ENCODE data around the gene RDH5.

RDH5 gene

DNA sequence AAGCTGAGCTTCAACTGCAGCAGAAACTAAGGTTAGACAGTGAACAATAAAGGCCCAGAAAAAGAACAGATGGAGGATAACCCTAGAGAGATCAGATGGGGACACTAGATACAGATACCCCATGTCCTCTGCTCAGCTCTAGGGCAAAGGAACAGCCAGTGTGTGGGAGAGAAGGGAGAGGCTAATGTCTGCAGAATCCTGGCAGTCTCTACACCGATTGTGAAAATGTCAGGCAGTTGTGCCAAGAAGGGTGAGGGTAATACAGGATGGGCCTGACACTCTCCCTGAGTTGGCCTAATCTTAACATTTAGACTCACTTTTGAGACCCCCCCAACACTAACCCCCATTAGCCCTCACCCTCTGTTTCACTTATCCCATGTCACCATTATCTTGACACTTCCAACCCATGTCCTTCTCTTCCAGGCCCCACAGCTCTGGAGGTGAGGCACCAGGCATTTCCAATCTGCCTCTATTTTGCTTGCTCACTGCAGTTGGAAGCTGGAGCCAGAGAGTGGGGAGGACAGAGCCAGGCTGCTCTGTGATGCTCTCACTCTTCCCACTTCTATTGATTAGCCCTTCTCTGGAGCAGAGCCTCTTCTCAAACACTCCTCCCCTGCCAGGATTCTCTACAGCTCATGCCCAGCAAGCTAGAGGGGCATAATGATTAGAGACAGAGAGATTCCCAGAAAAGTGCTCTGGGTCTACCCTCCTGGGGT, 7.3 kb upstream of the RDH5 start:
- DNase-seq (ENCODE audit: low read depth): no peak
- H3K4me3 ChIP-seq (ENCODE audit: low read depth, low read length): no peak overlapping the region
- no peak for TF ChIP-seq CTCF (IDR thresholded peaks at IDR 0.05; ENCODE audit: control insufficient read depth, extremely low read depth, insufficient read depth)

DNA sequence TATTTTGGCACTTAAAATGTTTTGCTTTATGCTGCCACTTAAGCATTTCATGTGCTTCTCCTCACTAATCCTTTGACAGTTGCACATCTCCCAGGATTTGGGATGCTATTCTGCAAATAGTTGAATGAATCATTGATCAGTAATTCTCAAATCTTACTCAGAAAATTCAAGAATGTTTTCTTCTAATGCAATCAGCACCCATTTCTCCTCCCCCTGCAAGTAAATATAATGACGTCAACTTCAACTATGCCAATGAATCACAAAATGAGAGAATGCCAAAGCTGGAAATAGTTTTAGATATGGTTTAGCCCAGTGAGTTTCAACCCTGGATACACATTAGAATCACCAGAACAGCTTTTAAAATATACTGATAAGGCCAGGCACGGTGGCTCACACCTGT, 6.5 kb upstream of the RDH5 start:
- H3K4me3 ChIP-seq (ENCODE audit: low read depth, low read length): no peak overlapping the region
- TF ChIP-seq CTCF (IDR thresholded peaks at IDR 0.05; ENCODE audit: control insufficient read depth, extremely low read depth, insufficient read depth): no peak
- no peak for DNase-seq (ENCODE audit: low read depth)

DNA sequence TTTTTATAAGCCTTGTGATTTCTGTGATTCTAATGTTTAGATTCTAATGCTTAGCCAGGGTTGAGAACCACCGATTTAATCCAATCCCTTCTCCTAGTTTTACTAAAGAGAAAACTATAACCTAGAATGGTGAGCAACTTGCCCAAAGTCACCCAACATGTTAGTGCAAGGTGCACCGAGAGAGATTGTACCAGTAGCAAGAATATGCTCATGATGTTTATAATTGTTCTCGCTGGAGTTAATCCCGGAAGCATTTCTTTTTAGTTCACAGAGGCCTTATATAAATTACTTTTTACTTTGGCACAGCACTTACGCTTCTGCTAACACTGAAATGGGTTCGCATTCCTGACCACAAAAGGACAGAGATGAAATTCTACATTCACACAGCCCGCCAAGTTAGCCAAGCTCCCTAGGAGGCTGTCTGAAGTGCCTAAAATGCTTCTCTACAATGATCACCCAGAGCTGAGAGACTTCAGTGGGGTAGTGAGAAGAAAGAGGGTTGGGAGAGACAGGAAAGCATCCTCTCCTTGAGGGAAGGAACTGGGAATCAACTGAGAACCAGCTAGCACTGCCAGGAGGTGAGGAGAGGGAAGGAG, 4.9 kb upstream of the RDH5 start:
- TF ChIP-seq CTCF (IDR thresholded peaks at IDR 0.05; ENCODE audit: control insufficient read depth, extremely low read depth, insufficient read depth): no peak

DNA sequence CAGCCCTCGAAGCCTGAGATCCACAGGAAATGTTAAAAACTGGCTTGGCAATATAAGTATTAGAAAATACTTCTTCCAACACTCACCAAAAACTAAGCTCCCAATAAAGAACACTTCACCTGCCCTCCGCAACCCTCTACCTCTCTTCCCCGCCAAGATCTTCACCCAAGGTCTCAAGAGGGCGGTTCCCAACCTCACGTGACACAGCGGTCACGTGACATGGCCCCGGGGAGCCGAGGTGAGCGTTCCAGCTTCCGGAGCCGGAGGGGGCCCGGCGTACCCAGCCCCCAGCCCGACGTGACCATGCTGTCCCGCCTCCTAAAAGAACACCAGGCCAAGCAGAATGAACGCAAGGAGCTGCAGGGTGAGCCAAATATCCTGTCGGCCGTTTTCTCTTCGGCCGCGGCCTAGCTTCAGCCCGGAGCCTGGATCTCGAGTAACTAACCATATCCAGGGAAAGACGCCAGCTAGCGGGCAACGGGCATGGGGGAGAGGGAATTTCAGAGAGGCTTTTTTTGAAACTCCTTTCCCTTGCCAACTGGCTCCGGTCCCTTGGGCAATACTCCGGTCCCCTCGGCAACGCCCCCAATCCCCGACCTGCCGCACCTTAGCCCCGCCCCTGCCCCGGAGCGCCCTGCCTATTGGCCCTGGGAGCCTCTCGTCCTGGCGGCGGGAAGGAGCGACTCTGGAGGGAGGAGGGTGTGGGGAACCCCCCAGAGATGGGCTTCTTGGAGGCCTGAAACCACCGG, 4.2 kb upstream of the RDH5 start, which contains the start of gene BLOC1S1:
TSS of gene BLOC1S1 (plus strand) at position 214 of the 749 bp plus-strand sequence. CDS start at position 220, 6 bp downstream.
- DNase-seq (ENCODE audit: low read depth): peak; percentile 91
- peak within 1 kb of the TSS; percentile 67 for H3K4me3 ChIP-seq (ENCODE audit: low read depth, low read length)
- no peak for TF ChIP-seq CTCF (IDR thresholded peaks at IDR 0.05; ENCODE audit: control insufficient read depth, extremely low read depth, insufficient read depth)

More for the DNA sequence above, 4.9 kb upstream of the RDH5 start:
- H3K4me3 ChIP-seq (ENCODE audit: low read depth, low read length): peak overlapping the region; percentile 67
- DNase-seq (ENCODE audit: low read depth): no peak

DNA sequence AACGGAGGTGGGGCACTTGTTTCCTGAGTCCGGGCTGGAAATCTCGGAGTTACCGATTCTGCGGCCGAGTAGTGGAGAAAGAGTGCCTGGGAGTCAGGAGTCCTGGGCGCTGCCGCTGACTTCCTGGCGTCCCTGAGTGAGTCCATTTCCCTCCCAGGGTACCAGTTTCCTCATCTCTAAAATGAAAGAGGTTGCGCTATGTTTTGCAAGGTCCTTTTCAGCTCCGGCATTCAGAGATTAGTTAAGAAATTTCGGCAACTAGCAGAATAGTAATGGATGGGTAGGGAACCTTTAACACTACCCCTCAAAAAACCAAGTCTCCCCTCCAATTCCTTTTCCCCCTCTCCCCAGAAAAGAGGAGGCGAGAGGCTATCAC, 3.6 kb upstream of the RDH5 start:
- TF ChIP-seq CTCF (IDR thresholded peaks at IDR 0.05; ENCODE audit: control insufficient read depth, extremely low read depth, insufficient read depth): no peak
- H3K4me3 ChIP-seq (ENCODE audit: low read depth, low read length): peak overlapping the region; percentile 67
- DNase-seq (ENCODE audit: low read depth): no peak

- no peak for TF ChIP-seq CTCF (IDR thresholded peaks at IDR 0.05; ENCODE audit: control insufficient read depth, extremely low read depth, insufficient read depth)
- DNase-seq (ENCODE audit: low read depth): no peak
- peak overlapping the region; percentile 67 for H3K4me3 ChIP-seq (ENCODE audit: low read depth, low read length)
Measured at GRCh38 chr12:55717011-55718007, 2.9 kb upstream of the RDH5 start.

Data from LNCaP clone FGC (cell line).